GM21825 (cell line): ENCODE results near the gene KIT.
A peak's percentile ranks its signal among the peaks of the same experiment; 100 is the strongest.

Source experiments
- ATAC-seq: cut with Tn5 transposase; IDR thresholded peaks from one replicate; pipeline ENCODE4 v1.9.1; 2021; ENCODE audit warnings: mild to moderate bottlenecking, moderate library complexity; ENCODE audit not compliant: unreplicated experiment

KIT gene

DNA sequence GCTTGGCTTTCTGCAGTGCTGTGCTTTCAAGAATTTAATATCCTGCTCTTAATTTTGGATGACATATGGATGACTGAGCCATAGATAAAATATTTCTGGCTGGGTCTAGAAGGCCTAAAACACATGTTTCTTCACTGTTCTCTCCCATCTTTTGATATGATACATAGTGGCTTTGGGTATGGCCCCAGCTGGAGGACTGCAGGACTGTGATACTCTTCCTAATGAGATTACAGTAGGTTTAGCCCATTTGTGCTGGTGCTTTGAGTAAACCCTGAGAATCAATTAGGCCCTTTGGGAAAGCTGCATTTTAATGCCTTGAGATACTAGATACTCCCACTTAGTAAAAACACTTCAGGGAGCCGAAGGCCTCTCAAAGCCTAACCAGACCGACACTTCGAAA is 38.0 kb downstream of the KIT start:
- ATAC-seq, result no peak

DNA sequence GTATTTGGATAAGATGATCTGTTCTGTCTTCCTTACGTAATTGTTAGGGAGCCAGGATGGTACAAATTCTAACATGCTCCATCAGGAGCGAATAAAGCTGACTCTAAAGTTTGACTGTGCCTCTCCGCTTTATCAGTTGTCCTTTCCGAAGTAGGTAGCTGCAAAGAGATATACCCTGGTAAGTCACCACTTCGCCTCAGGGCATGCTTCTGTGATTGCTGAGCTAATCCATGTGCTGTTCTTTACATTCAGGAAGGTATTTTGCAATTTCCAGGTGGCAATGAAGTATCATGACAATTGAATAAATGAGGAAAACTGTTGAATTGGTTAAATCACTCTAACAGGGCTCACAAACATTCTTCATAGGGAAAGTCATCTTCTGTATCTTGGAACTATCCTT is 38.9 kb downstream of the KIT start:
- ATAC-seq, result no peak

DNA sequence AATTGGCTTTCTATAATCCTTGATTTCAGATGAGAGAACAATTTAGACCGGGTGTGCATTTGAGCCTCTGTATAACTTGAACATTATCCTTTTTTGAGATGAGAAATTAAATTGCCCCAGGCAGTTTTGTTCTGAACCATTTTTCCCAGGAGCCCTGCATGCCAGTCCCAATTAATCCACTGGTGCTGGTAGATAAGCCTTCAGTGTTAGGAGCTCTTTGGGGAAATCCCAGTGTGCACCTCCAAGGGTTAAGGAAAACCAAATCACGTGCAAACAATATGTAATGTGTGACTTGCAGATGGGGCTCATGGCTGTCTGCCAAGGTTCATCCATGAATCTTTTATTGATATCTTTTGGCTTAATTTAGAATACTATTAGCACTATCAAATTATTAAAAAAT is 43.2 kb downstream of the KIT start:
- no peak for ATAC-seq

DNA sequence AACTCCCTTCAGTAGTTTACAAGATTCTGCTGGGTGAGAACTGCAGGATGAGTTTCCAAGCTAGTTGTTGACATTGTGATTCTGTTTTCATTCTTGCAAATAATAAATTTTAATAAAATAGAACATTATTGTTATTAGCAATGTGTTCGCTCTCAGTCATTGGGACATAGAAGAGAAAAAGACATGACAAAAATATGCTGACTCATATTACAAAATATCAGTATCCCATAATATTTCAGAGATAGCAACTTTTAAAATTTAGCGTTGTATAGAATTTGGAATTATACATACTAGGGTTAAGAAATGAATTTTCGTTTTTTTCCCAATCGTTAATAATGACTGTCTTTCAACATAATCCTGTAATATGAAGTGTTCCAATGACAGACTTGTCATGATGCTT is 45.4 kb downstream of the KIT start:
- ATAC-seq, result no peak

DNA sequence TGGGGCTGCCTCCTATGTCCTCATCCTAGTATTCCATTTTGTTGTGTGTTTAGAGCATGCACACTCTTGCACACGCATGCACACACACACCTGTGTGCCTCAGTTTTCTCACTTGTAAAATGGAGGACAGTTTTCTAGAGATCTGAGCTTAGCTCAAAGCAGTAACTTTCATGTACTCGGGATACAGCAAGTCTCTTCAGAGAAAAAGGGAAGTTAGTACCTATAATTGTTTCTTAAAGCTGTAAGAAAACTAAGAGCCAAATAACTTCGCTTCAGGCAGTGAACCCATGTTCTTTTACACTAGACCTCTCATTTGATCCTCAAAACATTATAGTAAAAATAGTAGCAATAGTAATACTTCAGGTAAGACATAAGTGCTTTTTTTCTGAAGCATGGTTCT is 49.6 kb downstream of the KIT start:
- ATAC-seq, result no peak

DNA sequence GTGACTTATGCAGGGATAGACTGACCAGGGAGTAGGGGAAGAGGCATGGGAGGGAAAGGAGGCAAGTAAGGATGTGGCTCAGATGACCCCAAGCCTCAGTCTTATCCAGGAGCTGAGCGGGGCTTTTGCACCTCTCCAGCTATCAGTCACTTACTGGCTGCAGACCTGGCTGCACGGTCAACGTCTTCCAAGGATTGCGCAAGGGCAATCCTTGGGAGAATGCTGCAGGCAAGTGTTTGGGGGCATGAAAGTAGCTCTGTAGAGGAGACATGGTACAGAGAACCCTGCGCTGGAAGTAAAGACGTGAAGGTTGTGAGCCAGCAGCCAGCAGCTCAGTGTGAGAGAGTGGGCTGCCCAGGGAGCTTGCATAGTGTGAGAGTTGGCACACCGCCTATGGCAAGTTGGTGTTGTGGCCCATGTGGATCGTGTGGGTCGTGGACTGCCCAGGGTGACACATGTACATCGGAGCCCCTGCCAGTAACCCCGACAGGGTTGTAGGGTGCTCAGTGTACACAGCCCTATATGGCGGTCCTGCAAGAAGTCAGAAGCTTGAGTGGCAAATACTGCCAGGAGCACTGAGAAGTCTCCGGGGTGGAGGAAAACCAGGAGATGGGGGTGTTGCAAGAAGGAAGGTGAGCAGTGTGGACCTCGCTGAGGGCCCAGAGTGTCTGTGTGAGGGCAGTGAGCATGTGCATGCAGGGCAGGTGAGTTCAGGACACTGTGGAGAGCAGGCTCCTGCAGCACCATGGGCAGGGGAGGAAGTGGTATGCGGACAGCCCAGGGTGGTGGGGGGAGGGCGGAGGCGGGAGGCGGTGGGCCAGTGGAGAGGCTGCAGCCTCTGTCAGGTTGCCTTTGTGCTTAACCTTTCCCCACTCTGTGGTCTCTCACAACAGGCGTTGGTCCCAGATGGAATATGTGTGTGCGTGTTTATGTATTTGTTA is 50.9 kb downstream of the KIT start:
- no peak for ATAC-seq

DNA sequence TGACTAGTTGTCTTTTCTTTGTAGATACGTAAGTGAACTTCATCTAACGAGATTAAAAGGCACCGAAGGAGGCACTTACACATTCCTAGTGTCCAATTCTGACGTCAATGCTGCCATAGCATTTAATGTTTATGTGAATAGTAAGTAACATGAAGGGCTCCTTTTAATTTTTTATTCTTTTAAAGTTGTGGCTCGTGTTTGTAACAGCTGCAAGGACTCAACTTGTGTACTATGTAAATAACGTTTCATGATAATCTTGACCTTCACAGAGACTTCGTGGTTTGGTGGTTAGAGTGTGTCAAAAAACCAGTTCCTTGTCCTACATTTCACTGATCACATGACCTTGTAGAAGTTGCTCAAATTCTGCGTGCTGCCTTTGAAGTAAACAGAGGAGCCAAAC is 51.6 kb downstream of the KIT start:
- ATAC-seq, result no peak

DNA sequence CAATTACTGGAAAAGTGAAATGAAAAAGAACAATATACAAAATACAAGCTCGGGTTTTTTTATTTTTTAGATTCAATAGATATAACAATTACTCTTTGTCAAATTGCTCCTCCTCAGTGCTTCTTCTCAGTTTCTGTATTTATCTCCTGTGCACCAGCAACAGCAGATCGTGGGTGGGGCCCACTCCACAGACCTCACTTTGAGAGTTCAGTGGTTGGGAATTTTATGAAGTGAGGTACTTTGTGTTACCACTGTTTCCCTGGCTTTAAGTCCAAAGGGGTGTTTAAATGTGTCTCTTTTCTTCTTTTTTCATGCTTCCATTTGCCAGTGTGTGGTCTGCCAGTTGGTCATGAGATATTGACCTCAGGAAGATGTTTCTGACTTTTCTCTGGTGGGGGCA is 54.4 kb downstream of the KIT start:
- ATAC-seq, result no peak

DNA sequence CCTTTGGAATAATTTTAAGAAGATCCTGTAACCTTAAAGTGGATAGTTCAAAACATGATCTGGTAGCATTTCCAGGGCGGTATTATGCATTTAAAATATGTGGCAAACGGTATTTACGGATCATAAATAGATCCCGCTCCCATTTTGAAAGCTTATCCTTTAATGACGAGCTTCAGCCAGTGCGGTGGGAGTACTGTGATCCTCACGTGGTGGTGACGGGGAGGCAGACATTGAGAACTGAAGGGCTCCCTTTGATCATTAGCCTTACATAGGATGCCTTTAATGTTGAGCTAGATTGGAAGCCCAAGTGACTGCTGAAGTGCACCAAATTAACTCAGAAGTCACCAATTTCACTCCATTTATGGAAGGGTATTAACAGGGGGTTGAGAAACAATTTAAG is 56.9 kb downstream of the KIT start:
- no peak for ATAC-seq

DNA sequence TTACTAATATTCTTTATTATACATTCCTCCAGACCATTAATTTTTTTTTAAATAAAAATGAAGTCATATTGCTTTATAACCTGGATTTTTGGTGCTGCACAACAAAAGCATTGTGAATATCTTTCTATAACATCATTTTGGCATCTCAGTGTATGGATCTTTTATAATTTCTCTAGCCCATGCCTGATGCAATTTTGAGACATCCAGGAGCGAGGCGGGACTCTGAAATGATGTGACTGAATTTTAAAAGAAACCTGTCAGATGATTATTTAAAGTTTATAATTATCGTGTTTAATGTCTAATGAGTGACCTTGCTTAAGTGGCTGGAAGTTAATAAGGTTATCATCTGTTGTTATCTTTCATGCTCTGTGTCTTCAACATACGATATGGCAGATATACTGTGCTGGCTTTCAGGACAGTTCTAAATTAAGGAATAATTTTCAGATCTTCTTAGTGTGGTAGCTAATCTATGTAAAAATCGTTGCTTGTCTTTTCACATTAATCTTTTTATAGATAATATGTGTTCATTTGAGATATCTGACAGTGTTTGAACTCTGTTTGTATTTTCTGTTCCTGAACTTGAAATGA is 58.8 kb downstream of the KIT start:
- ATAC-seq, result no peak

DNA sequence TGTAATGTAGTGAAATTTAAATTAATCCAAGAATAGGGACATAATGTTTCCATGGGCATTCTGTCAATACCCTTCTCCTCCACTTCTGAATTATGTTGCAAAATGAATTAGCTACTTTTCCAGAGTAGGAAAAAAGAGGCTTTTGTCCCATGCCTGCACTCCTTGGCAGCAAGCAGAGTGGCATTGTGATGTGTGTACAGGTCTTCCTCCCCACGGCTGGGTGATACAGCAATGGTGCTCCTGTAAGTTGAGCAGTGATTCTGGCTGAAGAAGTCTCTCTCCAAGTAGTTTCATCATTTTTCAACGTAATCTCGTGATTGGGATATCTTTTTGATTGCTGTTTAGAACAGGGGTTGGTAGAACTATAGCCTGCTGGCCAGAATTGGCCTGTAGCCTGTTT is 59.9 kb downstream of the KIT start:
- no peak for ATAC-seq

DNA sequence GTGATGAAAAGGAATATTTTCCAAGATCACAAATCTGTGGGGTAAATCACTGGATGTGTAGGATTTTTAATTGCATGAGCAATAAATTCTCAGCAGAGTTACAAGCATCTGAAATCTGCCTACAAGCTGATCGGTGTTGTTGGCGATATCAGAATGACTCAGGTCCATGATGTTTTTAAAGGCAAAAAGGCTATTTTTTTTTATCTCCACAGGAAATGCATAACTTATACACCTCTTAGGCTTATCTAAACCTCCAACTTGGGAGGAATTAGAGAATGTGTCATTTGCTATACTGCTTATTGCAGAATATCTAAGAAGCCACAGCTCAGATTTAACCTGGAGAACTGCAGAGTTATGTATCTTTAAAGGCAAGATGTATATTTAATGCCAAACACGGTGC is 61.6 kb downstream of the KIT start:
- ATAC-seq, result no peak

DNA sequence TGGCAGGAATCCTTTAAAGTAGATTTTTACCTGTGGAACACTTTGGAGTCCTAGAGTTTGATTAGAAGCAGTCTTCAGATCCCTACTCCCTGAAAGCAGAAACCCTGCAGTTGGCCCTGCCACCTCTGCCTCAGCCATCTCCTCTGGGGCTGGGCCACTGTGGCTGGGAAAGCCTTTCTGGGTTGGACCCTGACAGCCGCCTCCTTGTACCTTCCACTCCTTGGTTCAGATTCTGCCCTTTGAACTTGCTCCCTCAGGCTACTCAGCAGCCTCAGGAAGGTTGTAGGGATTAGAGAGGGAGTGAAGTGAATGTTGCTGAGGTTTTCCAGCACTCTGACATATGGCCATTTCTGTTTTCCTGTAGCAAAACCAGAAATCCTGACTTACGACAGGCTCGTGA is 65.5 kb downstream of the KIT start:
- ATAC-seq, result no peak

DNA sequence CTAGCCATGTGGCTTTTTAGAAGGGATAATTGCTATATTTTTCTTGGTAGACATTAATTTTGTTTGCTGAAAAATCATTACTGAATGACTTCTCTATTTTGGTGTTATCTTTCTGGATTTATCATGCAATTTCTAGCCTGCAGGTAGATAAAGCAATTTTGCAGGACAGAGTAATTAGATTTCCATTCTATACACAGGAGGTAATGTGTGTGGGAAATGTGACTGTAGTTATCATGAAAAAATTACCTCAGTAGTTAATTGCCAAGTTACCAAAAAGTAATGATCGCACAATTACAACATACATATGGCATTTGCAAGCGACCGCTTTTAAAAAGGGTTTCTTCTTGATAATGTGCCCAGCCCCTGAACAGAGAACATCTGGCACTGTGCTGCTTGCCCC is 66.1 kb downstream of the KIT start:
- ATAC-seq, result no peak

DNA sequence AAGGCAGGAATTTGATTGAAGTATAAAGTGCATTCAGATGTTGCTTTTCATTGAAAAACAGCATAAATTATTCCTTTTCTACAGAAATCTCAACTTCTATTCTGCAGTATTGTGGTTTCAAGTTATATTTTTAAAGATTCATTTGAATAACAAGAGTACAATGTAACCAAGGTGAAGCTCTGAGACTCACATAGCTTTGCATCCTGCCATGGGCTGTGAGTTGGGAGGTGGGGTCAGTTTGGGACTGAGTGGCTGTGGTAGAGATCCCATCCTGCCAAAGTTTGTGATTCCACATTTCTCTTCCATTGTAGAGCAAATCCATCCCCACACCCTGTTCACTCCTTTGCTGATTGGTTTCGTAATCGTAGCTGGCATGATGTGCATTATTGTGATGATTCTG is 69.2 kb downstream of the KIT start:
- peak; percentile 47 for ATAC-seq

DNA sequence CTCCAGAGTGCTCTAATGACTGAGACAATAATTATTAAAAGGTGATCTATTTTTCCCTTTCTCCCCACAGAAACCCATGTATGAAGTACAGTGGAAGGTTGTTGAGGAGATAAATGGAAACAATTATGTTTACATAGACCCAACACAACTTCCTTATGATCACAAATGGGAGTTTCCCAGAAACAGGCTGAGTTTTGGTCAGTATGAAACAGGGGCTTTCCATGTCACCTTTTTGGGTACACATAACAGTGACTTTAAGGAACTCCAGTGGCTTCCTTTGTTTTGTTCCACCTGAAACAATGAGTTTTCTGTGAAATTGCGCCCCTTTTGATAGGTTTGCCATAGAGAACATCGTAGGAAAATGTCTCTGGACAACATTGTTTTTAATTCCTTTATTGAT is 69.6 kb downstream of the KIT start:
- ATAC-seq, result no peak

DNA sequence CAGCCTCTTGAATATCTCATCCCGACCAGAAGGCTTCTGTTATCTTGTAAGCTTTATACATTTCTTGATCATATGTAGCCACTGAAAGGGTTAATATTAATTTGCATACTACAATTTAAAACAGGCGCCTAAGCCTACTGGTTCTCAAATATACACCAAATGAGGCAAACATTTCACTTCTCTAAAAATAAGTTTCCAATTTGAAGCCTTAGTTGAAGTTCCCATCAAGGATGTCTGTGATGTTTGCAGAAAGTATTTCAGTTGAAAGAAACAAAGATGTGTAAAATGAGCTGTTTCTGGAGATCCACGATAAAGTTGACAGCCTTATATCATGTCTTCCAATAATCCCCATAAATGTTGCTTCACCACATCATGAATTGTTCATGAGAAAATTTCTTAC is 70.6 kb downstream of the KIT start:
- ATAC-seq, result no peak

DNA sequence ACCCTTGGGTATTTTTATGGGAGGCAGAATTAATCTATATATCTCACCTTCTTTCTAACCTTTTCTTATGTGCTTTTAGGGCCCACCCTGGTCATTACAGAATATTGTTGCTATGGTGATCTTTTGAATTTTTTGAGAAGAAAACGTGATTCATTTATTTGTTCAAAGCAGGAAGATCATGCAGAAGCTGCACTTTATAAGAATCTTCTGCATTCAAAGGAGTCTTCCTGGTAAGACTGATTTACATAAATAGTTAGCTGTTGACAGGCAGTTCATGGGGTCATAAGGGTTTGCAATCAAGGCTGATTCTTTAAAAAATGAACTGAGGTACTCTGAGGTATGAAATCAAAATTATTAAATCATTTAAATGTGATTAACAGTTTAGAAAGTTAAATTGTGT is 71.5 kb downstream of the KIT start:
- ATAC-seq, result no peak

DNA sequence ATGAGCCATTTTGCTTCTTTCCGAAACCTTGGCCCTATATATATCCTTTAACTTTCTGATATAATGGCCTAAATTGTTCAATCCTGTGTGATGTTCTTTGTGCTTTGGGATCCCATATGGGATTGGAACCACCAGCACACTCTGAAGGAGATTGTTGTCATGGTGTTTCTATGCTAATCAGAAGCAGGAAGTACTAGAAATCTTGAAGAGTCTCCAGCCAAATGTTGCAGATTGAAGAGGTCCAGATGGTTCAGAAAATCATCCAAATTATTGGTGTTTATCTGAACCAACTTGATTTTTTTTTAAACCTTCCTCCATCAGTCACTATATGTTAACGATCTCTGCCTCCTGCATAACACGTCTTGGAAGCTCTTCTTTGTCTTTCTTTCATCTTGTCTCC is 72.8 kb downstream of the KIT start:
- no peak for ATAC-seq

DNA sequence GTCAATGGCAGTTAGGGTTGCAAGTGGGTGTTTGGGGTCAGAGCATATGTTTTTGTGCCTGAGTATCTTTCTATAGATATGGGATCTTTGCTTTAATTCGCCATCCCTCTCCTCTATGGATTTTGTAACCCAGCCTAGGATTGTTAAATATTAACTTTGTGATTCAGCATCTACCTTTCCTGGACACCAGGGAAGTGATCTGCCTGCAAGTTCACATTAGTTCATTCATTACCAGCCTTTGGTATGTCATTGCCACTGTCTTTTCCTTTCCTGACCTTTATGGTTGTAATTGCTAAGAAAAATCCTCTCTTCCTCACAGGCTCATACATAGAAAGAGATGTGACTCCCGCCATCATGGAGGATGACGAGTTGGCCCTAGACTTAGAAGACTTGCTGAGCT is 73.8 kb downstream of the KIT start:
- ATAC-seq, result no peak

DNA sequence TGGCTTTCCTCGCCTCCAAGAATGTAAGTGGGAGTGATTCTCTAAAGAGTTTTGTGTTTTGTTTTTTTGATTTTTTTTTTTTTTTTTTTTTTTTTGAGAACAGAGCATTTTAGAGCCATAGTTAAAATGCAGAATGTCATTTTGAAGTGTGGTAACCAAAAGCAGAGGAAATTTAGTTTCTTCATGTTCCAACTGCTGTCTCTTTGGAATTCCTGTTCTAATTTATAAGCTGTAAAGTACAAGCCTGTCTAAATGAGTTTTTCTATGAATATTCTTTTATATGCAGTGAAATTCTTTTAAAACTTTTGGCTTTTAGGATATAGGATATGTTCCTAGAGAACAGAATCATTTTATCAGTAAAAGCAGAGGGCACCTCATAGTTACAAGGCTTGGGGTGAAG is 74.2 kb downstream of the KIT start:
- ATAC-seq, result no peak

DNA sequence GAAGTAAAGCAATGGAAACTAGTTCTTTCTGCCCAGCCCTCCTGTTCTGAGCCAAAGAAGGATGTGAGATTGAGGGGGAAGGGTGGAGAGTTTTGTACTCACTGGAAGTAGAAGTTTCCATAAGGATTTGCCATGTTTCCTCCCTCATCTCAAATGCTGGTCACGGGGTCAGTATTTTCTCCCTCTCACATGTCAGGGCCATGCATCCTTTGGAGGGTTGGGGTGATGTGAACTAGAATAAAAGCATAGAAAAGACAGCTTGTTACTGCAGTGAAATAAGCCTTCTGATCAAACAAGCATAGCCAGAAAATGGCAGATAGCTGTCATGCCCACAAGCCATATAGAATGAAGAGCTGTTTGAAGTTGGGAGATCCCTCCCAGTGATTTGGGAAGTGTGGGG is 79.7 kb downstream of the KIT start:
- ATAC-seq, result no peak

DNA sequence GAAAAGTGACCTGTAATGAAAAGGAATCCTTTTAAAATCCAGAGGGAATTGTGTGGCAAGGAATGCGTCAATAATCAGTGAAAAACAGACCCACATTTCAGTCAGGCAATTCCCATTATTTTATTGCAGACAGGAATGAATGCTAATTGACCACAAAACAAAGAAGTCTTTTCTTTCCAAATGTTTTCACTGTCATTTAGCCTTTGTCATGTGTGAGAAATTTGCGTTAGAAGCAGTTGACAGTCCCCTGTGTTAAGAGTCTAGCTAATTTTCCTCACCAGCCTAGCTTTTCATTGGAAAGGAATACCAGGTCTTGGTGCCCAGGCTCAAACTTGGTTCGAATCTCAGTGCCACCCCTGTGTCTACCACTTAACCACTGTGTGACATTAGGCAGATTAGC is 83.4 kb downstream of the KIT start:
- no peak for ATAC-seq
